Retinal pigment epithelial cell (primary cell): ENCODE results near the gene SFRP2.

Source experiments
- DNase-seq: peaks from one replicate; pipeline ENCODE4 v3.0.0-alpha.2; 2010; ENCODE audit warnings: low read depth
- H3K4me3 ChIP-seq: 2 replicates; pipeline ENCODE4 v1.5.1; 2011; ENCODE audit warnings: mild to moderate bottlenecking, low read length, control low read depth, moderate library complexity
- TF ChIP-seq, protein P1 (sequence below): conservative IDR thresholded peaks from 2 replicates; pipeline ENCODE4 v1.5.1; 2011; ENCODE audit warnings: low read depth, low read length, control low read depth, inconsistent platforms

The SFRP2 gene

DNA sequence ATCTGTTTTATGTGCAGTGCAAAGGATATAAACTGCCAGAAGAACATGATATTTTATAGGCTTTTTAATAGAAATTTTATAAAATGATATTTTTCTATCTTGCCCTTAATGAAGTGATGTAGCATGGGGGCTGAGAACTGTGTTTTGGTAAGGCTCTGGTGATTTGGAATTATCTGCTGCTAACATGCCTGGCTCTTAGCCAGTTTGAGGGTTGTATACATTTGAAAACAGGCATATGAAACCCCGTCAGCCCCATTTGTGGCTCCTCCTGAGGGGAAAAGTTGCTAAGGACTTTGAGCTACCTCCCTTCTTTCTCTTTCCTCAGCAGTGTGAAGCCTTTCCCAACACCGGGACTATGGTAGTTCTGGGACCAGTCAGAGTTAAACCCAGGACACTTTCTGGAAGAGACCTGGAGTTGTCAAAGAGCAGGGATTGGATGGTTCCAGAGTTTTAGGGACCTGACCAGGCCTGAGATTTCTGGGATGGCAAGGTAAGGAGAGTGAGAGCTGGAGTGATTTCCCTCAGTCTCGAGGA is 4.7 kb downstream of the SFRP2 start:
- TF ChIP-seq, protein P1, sequence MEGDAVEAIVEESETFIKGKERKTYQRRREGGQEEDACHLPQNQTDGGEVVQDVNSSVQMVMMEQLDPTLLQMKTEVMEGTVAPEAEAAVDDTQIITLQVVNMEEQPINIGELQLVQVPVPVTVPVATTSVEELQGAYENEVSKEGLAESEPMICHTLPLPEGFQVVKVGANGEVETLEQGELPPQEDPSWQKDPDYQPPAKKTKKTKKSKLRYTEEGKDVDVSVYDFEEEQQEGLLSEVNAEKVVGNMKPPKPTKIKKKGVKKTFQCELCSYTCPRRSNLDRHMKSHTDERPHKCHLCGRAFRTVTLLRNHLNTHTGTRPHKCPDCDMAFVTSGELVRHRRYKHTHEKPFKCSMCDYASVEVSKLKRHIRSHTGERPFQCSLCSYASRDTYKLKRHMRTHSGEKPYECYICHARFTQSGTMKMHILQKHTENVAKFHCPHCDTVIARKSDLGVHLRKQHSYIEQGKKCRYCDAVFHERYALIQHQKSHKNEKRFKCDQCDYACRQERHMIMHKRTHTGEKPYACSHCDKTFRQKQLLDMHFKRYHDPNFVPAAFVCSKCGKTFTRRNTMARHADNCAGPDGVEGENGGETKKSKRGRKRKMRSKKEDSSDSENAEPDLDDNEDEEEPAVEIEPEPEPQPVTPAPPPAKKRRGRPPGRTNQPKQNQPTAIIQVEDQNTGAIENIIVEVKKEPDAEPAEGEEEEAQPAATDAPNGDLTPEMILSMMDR, result no peak
- no peak overlapping the region for H3K4me3 ChIP-seq
- no peak for DNase-seq

DNA sequence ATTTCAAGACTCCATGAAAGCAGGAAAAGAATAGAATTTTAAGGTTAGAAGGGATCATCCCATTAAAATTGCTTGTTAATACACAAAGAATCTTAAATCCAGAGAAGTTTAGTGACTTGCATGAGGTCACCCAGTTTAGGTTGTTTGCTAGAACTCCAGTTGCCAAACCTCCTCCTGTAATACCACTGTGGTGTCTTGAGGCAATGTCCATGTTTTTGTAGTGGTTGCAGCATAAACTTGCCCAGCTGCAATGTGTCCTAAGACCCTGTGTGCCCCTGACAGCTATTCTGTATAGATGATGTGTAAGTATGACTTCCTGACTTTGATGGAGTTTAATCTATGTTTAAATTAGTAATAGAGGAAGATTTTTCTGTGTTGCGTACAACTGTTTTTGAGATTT is 6.3 kb downstream of the SFRP2 start:
- TF ChIP-seq, protein P1, result no peak
- no peak for DNase-seq
- H3K4me3 ChIP-seq, result no peak overlapping the region

DNA sequence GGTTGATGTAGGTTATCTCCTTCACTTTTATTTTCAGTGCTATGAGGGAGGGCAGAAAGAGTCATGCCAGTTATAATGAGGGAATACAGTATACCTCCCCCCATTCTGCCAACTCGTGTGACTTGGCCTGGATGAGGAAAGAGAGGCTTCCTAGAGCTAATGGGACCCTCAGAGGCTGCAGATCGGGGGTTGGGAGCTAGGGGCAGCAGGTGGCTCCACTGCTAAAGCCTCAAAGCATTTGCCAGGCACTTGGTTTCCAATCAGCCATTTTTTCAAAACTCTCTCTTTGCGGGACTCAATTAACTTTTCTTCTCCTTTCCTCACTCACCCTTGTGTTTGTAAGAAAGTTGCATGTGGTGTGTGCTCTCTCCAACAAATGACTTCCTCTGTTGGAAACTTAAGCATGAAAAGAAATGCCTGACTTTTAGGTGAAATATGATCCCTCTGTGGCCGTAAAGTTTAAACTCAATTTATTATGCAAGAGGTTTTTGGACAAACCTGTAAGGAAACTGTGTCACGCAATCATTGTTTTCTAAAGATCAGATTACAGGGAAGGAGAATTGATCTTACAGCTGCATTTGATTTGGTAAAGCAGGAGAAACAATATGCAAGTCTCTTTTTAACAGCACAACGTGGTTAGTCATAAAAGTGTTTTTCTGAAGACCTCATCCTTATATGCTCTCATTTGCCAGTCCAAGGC is 7.0 kb downstream of the SFRP2 start:
- H3K4me3 ChIP-seq, result no peak overlapping the region
- DNase-seq, result no peak
- TF ChIP-seq, protein P1, result no peak

- TF ChIP-seq, protein P1, result no peak
- DNase-seq, result no peak
- H3K4me3 ChIP-seq, result no peak overlapping the region
Measured at GRCh38 chr4:153781280-153781679, 7.6 kb downstream of the SFRP2 start.

- TF ChIP-seq, protein P1, result no peak
- H3K4me3 ChIP-seq, result no peak overlapping the region
- DNase-seq, result no peak
Measured at GRCh38 chr4:153780876-153781275, 8.0 kb downstream of the SFRP2 start.

DNA sequence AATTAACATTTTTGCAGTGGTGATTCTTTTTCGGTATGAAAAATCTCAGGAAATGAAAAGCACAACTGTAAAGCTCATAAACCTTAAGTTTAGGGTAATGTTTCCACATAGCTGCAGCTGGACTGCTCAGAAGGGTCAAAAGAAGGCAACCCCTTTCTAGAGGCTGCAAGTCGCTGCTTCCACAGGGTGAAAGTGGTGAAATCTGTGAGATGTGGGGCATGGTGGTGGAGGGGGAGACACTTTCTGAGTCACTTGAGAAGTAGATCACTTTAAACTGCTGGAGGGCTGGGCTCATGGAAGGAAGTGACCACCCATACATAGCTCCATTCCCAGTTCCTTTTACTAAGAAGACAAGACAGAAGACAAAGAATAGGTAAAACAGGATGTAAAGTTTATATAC is 8.7 kb downstream of the SFRP2 start:
- no peak for DNase-seq
- H3K4me3 ChIP-seq, result no peak overlapping the region
- TF ChIP-seq, protein P1, result no peak

GRCh38 chr4:153778383-153778782 is 10.5 kb downstream of the SFRP2 start:
- TF ChIP-seq, protein P1, result no peak
- no peak overlapping the region for H3K4me3 ChIP-seq
- DNase-seq, result no peak
